ENCODE results near the gene CADPS2.
"Not testable (repeated sequence)": the region's sequence is repeated elsewhere in the genome, so short reads cannot be mapped to it uniquely, and the experiment has no call there.

CADPS2 gene

DNA sequence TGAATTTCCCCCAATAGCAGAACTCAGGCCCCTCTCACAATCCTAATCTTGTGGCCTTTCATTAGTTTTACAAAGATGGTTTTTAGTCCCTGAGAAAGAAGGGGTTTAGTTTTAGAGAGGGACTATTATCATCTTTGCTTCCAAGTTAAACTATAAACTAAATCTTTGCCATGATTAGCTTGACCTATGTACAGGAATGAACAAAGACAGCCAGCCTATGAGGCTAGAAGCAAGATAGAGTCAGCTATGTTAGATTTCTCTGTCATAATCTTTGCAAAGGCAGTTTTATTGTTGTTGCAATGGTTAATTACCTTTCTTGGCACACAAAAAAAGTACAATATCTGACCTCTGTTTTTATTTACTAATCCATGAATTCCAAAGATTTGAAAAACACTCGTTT lies 206.4 kb downstream of the CADPS2 start:
- TF ChIP-seq, protein P1, sequence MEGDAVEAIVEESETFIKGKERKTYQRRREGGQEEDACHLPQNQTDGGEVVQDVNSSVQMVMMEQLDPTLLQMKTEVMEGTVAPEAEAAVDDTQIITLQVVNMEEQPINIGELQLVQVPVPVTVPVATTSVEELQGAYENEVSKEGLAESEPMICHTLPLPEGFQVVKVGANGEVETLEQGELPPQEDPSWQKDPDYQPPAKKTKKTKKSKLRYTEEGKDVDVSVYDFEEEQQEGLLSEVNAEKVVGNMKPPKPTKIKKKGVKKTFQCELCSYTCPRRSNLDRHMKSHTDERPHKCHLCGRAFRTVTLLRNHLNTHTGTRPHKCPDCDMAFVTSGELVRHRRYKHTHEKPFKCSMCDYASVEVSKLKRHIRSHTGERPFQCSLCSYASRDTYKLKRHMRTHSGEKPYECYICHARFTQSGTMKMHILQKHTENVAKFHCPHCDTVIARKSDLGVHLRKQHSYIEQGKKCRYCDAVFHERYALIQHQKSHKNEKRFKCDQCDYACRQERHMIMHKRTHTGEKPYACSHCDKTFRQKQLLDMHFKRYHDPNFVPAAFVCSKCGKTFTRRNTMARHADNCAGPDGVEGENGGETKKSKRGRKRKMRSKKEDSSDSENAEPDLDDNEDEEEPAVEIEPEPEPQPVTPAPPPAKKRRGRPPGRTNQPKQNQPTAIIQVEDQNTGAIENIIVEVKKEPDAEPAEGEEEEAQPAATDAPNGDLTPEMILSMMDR (IDR thresholded peaks at IDR 0.05; ENCODE audit: low read depth, low read length, missing control alignments): no peak
- in situ Hi-C loops (cut with HindIII; ENCODE audit: low sequenced_read_pairs): no loop called here
- H3K4me3 ChIP-seq (ENCODE audit: low read depth, low read length): no peak overlapping the region
- no peak for DNase-seq (ENCODE audit: low read depth)

DNA sequence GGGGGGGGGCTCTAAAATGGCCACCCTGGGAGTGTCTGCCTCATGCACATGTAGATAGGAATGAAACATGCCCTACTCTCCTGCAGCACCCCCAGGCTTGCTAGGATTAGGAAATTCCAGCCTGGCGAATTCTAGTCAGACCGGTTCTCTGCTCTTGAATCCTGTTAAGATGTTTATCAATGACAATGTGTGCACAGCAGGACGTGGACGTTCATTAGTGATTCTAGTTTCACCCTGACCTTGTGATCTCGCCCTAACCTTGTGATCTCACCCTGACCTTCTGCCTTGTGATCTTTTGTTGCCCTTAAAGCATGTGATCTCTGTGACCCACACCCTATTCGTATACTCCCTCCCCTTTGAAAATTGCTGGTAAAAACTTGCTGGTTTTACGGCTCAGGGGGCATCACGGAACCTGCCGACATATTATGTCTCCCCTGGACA lies 207.0 kb downstream of the CADPS2 start:
- DNase-seq (ENCODE audit: low read depth); in situ Hi-C loops (cut with HindIII; ENCODE audit: low sequenced_read_pairs); H3K4me3 ChIP-seq (ENCODE audit: low read depth, low read length): not testable (repeated sequence)

DNA sequence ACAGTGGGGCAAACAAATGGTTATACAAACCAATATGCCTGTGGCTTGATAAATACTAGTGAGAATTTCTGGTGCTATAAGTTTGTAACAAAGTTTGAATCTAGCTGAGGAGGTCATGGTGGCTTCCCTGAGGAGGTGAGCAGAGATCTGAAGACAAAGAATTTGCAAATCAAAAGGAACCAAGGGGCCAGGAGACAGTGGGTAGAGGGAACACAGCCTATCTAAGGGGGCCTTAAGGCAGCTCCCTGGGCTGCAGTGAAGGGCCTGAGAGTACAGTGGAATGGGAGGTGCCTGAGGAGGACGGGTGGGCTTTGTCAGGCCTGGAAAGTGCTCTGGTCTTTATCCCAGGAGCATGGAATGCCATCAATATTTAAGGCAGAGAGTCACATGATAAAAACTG lies 209.1 kb downstream of the CADPS2 start:
- TF ChIP-seq, protein P1 (IDR thresholded peaks at IDR 0.05; ENCODE audit: low read depth, low read length, missing control alignments): no peak
- H3K4me3 ChIP-seq (ENCODE audit: low read depth, low read length): no peak overlapping the region
- no peak for DNase-seq (ENCODE audit: low read depth)
- in situ Hi-C loops (cut with HindIII; ENCODE audit: low sequenced_read_pairs): no loop called here

DNA sequence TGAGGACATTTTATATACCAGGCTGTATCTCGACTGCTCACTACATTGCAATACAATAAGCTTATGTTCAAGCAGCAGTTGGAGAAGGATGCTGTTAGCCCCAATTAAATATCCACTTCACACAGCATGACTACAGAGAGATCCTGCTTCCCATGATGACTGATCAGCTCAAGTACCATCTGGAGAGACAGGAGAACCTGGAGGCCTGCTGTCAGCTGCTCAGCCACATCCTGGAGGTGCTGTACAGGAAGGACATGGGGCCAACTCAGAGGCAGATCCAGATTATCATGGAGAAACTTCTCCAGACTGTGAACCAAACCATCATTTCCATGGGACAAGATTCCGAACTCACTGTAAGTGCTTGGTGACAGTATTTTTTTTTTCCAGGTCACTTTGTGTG lies 209.8 kb downstream of the CADPS2 start:
- no peak overlapping the region for H3K4me3 ChIP-seq (ENCODE audit: low read depth, low read length)
- DNase-seq (ENCODE audit: low read depth): no peak
- TF ChIP-seq, protein P1 (IDR thresholded peaks at IDR 0.05; ENCODE audit: low read depth, low read length, missing control alignments): no peak
- in situ Hi-C loops (cut with HindIII; ENCODE audit: low sequenced_read_pairs): no loop called here

DNA sequence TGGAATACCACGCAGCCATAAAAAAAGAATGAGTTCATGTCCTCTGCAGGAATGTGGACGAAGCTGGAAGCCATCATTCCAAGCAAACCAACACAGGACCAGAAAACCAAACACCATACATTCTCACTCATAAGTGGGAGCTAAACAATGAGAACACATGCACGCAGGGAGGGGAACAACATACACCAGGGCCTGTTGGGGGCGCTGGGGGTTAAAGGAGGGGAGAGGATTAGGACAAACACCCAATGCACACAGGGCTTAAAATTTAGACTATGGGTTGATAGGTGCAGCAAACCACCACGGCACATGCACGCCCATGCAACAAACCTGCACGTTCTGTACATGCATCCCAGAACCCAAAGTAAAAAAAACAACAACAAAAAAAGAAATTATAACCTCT lies 210.6 kb downstream of the CADPS2 start:
- DNase-seq (ENCODE audit: low read depth): no peak
- H3K4me3 ChIP-seq (ENCODE audit: low read depth, low read length): no peak overlapping the region
- in situ Hi-C loops (cut with HindIII; ENCODE audit: low sequenced_read_pairs): no loop called here
- TF ChIP-seq, protein P1 (IDR thresholded peaks at IDR 0.05; ENCODE audit: low read depth, low read length, missing control alignments): no peak

DNA sequence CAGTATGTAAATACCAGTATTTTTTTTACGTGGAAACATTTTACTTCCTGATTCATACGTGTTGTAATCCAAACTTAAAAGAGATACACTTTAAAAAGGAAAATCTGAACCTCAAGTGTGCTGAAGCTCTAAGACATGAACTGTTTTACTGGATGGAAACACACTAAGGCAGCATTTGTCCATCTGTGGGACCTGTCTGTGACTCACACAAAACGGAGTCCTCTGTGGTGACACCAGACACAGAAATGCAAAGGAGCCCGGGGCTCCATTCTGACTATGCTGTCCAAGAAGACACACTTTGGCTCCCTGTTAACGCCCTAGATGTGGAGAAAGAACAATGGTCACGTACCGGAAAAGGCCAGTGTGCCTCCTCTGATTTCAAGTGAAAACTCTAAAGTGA lies 211.2 kb downstream of the CADPS2 start:
- TF ChIP-seq, protein P1 (IDR thresholded peaks at IDR 0.05; ENCODE audit: low read depth, low read length, missing control alignments): no peak
- DNase-seq (ENCODE audit: low read depth): no peak

DNA sequence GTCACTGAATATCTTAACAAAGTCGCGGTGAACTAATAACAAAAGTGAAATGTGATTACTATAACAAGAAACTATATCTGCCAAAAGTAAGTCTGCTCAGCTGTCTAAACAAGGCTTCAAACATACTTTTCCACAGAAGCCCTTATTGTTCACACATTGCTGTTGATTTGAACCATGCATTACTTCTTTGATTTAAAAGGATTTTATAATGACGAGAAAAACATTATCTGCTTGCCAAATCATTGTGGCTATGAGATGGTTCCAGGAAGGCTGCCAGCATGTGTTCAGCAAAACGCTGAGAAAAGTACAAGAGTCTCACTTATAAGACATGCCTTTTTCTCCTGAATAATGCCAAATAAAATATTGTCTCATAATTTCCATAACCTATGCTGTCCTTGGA lies 211.8 kb downstream of the CADPS2 start:
- no peak overlapping the region for H3K4me3 ChIP-seq (ENCODE audit: low read depth, low read length)
- in situ Hi-C loops (cut with HindIII; ENCODE audit: low sequenced_read_pairs): no loop called here
- TF ChIP-seq, protein P1 (IDR thresholded peaks at IDR 0.05; ENCODE audit: low read depth, low read length, missing control alignments): no peak
- peak; percentile 98 for DNase-seq (ENCODE audit: low read depth)

More for the DNA sequence above, 211.2 kb downstream of the CADPS2 start:
- no peak overlapping the region for H3K4me3 ChIP-seq (ENCODE audit: low read depth, low read length)
- in situ Hi-C loops (cut with HindIII; ENCODE audit: low sequenced_read_pairs): no loop called here
